Hematopoietic multipotent progenitor cell treated with erythropoietin and hydrocortisone succinate and interleukin-3 and kit ligand, for 6 days (in vitro differentiated cells): ENCODE measurements around the gene MYLIP.
"Not testable (repeated sequence)": the region's sequence is repeated elsewhere in the genome, so short reads cannot be mapped to it uniquely, and the experiment has no call there.

Experiments used
- DNase-seq: peaks from one replicate; pipeline ENCODE4 v3.0.0-alpha.2; 2015

Gene MYLIP

DNA sequence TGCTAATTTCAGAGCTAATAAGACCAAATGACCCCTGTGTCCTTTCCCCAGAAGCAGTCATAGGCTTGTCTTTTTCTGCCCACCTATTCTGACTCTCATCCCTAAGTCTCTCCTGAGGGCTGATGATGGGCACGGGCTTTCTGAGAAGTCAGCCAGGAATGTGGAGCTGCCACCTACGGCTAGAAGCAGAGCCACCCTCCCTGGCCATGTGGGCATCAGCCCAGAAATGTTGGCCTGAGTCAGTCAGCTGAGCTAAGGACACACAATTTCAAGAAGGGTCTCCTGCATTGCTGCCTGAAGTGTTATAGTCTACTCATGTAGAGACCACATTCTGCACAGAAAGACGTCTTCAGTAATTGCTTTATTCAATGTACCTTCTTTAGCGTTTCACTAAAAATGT lies 17.1 kb downstream of the MYLIP start:
- no peak for DNase-seq

DNA sequence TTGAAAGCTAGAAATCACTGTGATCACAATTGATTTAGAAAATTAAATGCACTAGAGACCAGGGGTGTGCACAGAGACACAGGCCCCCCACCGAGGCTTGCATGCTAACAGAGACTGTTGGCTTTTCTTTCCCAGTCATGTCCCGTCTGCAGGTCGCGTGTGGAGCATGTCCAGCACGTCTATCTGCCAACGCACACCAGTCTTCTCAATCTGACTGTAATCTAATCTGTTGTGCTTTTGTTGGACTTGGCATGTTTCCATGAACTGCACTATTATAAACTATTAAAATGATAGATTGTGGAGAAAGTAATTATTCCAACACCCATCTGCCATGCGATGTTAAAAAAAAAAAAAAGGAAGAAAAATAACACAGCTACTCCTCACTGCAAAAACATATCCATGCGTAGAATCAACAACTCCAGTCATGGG lies 17.7 kb downstream of the MYLIP start:
- no peak for DNase-seq

- DNase-seq, result no peak
Measured at GRCh38 chr6:16148498-16148897, 19.6 kb downstream of the MYLIP start.

- no peak for DNase-seq
Measured at GRCh38 chr6:16149305-16149704, 20.4 kb downstream of the MYLIP start.

- no peak for DNase-seq
Measured at GRCh38 chr6:16150098-16150497, 21.2 kb downstream of the MYLIP start.

- DNase-seq, result no peak
Measured at GRCh38 chr6:16153211-16153820, 24.4 kb downstream of the MYLIP start.

- DNase-seq, result no peak
Measured at GRCh38 chr6:16154904-16155303, 26.0 kb downstream of the MYLIP start.

GRCh38 chr6:16157492-16157891 lies 28.6 kb downstream of the MYLIP start:
- no peak for DNase-seq

GRCh38 chr6:16157909-16158308 lies 29.0 kb downstream of the MYLIP start:
- DNase-seq, result peak; percentile 46

DNA sequence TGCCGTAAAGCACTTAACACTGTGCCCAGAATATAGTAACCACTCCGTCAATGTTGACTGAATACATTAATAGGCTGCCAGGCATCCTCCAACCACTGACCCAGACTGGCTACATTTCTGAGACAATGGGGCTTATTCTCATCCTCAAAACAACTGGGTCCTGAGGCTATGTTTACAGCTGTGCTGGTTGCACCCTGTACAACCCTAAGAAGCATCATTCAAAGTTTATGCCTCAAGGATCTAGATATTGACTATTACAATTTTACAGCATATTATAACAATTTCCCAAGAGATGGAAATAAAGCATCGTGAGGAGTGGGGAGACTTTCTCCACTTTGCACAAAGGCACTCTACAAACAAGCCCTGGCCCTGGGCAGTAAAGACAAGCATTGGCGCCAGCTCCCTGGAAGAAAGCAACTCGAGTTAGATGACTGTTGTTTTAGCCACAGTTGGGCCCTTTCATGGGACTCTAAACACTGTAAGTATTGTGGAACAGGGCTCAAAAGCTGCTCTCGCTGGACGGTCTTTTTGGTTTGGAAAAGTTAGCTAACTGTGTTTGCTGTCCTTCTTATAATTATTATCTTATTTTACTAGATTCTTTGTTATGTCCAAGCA lies 30.2 kb downstream of the MYLIP start:
- DNase-seq, result no peak

- no peak for DNase-seq
Measured at GRCh38 chr6:16160794-16161193, 31.9 kb downstream of the MYLIP start.

- DNase-seq, result no peak
Measured at GRCh38 chr6:16162003-16162402, 33.1 kb downstream of the MYLIP start.

GRCh38 chr6:16163066-16163465 lies 34.2 kb downstream of the MYLIP start:
- no peak for DNase-seq

DNA sequence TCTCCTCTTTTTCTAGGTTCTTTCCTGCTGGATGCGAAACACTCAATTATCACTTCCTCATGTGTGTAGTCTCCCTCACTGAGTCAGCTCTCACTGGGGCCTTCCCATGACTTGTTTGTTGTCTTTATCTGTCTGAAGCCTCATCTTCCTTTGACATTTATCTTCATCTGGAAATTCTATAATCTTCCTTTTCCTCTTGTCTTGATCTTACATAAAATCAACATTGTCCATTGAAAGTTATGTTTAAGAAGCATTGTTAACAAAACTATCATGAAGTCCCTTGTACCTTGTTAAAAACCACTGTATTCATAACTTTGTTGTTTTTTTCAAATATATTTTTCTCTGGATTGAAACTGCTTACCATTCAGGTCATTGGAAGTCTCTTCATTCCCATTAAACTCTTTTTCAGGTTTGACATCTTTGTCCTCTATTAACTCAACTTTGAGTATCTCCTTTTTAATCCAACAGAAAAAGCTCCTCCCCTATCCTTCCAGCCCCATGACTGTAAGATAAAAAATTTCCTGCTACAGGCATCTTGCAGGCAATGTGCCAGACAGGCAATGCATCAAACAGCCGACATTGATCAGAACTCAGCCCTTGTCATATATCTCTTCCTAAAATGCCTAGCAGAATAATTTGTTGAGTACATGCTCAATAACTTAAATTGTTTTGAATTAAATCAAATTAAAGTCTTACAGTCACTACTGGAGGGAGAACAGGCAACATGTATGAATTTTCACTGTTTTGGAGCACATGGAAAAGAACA lies 34.8 kb downstream of the MYLIP start:
- peak; percentile 59 for DNase-seq

DNA sequence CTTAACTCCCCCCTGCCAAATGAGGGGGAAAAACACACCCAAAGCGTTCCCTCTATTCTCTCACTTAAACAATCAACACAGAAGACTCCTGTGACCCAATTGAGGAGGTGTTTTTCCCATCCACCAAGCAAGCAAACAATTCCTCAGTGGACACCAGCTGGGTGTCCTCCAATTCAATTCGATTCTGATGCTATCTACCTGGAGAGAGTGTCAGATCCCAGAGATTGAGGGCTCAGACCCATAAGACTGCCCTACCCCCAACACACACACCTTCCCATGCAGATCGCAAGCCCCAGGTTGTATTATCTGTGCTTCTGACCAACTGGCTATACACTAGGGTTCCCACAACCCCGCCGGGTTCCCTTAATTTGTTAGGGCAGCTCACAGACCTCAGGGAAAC lies 36.8 kb downstream of the MYLIP start:
- DNase-seq, result no peak

DNA sequence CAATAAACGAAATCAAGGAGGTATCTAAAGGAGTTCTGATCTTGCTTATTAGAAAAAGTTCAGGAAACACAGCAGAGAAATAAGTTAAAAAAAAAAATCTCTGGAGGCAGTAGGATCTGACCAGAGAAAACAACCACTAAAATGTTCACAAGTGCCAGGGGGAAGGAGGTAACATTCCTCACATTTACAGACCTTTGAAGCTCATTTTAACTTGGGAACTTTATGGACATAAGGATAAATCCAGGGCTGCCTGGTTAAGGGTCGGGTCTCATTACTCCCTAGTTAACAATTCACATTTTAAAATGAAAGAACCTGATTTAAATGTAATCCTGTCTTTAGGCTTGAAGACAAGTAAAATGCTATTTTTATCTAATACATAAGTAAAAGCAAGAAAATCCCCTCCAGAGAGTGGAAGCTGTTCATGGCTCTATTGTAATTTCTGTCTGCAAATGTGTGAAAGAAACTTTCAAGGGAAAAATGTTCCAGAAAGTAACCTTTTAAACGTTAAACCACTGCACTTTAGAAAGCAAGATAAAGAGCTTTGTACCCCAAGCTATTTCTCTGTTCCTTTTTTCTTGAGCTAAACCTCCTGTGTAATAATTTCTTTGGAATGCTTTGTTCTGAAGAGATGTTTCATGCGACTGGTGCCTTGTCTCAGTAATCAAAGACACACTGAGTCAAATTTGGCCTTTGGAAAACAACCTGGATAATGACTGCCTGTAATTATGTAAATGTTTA lies 38.2 kb downstream of the MYLIP start:
- no peak for DNase-seq

DNA sequence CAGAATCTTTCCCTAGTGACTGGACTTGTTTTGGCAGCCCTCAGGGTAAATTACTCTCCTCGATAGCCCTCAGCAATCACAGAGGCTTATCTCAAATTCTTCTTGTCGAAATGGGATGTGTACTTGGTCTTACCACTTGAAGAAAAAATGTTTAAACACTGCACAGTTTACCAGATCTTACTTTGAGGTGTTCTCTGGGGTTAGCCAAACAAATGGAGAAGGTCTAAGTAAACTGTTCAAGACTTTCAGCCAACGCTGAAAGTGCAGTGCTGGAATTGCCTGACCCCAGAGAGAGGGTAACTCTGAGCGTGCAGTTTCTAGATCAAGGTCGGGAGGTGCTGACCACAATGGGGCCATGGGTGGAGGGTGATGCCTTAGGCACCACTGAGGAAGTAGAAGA lies 39.2 kb downstream of the MYLIP start:
- peak; percentile 20 for DNase-seq

DNA sequence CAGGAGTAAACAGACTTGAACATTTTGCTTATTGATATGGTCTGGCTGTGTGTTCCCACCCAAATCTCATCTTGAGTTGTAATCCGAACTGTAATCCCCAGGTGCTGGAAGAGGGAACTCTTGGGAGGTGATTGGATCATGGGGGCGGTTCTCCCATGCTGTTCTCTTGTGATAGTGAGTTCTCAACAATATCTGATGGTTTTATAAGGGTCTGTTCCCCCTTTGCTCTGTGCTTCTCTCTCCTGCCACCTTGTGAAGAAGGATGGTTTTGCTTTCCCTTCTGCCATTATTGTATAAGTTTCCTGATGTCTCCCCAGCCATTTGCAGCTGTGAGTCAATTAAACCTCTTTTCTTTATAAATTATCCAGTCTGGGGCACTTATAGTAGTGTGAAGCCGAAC lies 40.0 kb downstream of the MYLIP start:
- DNase-seq, result peak; percentile 76

DNA sequence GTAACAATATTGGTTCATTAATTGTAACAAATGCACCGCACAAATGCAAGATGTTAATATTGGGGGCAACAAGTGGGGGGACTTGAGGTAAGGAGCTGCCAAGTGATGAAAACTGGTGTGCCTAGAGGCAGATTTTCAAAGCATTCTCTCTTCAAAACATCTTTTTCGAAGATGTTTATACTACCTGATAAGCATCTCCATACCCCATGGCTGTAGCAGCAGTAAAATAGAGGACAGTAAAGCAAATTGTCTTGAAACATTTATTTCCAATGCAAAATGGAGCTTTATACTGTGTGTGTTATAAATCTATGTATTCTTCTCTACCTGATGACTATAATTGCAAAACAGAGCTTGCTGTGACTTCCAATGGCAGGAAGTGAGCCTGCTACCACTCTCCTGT lies 42.5 kb downstream of the MYLIP start:
- DNase-seq, result no peak

GRCh38 chr6:16173167-16173940 lies 44.5 kb downstream of the MYLIP start:
- no peak for DNase-seq

DNA sequence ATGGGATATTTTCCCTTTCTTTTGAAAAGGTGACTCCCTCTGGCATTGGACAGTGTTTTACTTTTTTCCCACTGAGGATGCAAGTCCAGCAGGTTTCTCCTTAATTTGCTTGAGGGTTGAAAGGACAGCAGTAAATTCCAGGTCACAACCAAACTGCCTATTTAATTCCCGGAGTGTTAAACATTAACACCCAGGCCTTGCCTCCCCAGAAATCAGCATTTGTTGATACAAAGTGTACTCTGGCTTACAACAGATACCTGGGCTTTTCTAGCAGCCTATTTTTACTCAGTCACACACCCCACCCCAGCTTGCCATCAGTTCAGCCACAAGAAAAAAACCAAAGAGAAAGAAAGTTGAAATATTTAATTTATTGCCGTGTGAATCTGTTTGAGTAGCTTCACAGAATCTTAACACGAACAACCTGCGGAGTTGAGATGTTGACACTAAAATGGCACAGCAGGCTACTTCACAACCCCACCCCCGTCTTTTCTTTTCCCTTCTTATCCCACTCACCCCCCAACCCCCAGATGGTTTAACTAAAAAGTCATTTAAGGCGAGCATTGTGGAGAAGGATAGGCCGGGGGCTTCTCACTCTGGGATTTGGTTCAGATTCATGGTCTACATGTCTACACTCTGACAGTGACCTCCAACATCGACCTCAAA lies 45.7 kb downstream of the MYLIP start:
- no peak for DNase-seq

DNA sequence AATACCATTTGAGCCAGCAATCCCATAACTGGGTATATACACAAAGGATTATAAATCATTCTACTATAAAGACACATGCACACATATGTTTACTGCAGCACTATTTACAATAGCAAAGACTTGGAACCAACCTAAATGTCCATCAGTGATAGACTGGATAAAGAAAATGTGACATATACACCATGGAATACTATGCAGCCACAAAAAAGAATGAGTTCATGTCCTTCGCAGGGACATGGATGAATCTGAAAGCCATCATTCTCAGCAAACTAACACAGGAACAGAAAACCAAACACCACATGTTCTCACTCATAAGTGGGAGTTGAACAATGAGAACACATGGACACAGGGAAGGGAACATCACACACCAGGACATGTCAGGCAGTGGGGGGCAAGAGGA lies 47.7 kb downstream of the MYLIP start:
- DNase-seq, result not testable (repeated sequence)
